ENCODE measurements around the gene PLA2G6. TPM values are rescaled to one million over a fixed set of nuclear protein-coding genes. Genes with fewer than 3 reads are reported as not detected.

The PLA2G6 gene
- total RNA-seq, 1 experiment from 2014 or later = 18.7 TPM

DNA sequence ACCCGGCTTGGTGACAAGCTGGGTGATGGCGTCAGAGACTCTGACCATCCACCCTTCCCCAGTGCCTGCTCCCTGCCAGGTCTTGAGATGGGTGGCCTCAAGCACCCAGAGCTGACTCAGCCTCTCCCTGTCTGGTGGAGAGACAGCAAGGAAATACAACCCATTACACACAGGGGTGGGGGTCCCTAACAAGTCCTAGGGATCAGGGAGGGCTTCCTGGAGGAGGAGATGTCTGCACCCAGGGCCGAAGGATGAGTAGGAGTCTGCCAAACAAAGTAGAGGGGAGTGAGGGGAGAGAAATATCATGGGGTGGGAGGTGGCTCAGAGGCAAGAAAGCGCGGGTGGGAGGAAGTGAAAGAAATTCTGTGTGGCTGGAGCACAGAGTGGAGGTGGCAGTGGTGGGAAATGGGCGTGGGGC is 26.9 kb upstream of the PLA2G6 start:
- H3K9me3 ChIP-seq = no peaks in the 10 kb centered on the region
- no TSS peak for BruUV-seq (replicated peaks)
- ChIA-PET CTCF (no interaction called here), POLR2A (no interaction called here)
- H3K4me1 ChIP-seq = 0 out of 2 replicates have a peak, but pooled peaks cover 2% of the 10 kb centered on the region
- Mint-ChIP-seq H3K4me1 (ENCODE audit: low read depth, unreplicated experiment) (peaks cover 6% of the 10 kb centered on the region), H3K36me3 (ENCODE audit: insufficient read depth, unreplicated experiment) (peaks cover 11% of the 10 kb centered on the region), H3K27ac (ENCODE audit: unreplicated experiment) (no peak overlapping the region), H3K27me3 (ENCODE audit: insufficient read depth, unreplicated experiment) (no peaks in the 10 kb centered on the region), H3K4me3 (ENCODE audit: unreplicated experiment) (no peak overlapping the region), H3K9me3 (ENCODE audit: unreplicated experiment) (no peaks in the 10 kb centered on the region)
- H3K4me3 ChIP-seq (ENCODE audit: low read depth, low read length) = no peak overlapping the region
- TF ChIP-seq, protein P1, sequence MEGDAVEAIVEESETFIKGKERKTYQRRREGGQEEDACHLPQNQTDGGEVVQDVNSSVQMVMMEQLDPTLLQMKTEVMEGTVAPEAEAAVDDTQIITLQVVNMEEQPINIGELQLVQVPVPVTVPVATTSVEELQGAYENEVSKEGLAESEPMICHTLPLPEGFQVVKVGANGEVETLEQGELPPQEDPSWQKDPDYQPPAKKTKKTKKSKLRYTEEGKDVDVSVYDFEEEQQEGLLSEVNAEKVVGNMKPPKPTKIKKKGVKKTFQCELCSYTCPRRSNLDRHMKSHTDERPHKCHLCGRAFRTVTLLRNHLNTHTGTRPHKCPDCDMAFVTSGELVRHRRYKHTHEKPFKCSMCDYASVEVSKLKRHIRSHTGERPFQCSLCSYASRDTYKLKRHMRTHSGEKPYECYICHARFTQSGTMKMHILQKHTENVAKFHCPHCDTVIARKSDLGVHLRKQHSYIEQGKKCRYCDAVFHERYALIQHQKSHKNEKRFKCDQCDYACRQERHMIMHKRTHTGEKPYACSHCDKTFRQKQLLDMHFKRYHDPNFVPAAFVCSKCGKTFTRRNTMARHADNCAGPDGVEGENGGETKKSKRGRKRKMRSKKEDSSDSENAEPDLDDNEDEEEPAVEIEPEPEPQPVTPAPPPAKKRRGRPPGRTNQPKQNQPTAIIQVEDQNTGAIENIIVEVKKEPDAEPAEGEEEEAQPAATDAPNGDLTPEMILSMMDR (IDR thresholded peaks at IDR 0.05; ENCODE audit: insufficient read depth in 1 of 2, low read depth in 1 of 2, low read length in 1 of 2, severe bottlenecking in 1 of 2, unreplicated experiment in 1 of 2) = no peak
- no peaks in the 10 kb centered on the region for H3K27me3 ChIP-seq (replicated peaks; ENCODE audit: control insufficient read depth, insufficient read depth, low read length)
- intact Hi-C loops (cut with micrococcal nuclease; ENCODE audit: unreplicated experiment) = no loop called here
- H3K36me3 ChIP-seq (ENCODE audit: control insufficient read depth, insufficient read depth, low read length) = no peaks in the 10 kb centered on the region
- DNase-seq = no peak

DNA sequence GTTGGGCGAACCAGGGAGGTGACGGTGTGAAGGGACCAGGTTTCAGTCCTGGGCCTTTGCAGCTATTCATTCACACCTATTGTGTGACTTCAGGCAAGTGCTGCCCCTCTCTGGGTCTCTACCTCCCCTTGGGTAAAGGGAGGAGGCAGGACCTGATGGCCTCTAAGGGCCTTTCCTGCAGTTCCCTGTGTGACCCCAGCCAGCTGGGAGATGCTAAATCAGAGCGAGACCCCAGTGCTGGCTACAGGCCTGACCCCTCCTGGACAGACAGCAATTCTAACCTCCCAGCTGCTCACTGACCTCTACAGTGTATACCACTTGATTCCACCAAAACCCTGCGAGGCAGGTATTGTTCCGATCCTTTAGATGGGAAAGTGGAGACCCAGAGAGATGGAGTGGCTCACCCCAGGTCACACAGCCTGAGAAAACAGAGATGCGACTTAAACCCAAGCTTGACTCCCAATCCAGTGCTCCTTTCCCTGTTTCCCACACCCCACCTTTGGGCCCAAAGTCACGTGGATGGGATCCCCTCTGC is 26.3 kb upstream of the PLA2G6 start:
- intact Hi-C loops (cut with micrococcal nuclease; ENCODE audit: unreplicated experiment) = no loop called here
- no TSS peak for BruUV-seq (replicated peaks)
- Mint-ChIP-seq H3K36me3 (ENCODE audit: insufficient read depth, unreplicated experiment) (peaks cover 17% of the 10 kb centered on the region), H3K4me3 (ENCODE audit: unreplicated experiment) (no peak overlapping the region), H3K27me3 (ENCODE audit: insufficient read depth, unreplicated experiment) (no peaks in the 10 kb centered on the region), H3K9me3 (ENCODE audit: unreplicated experiment) (no peaks in the 10 kb centered on the region), H3K27ac (ENCODE audit: unreplicated experiment) (no peak overlapping the region), H3K4me1 (ENCODE audit: low read depth, unreplicated experiment) (peaks cover 6% of the 10 kb centered on the region)
- no peak for DNase-seq
- POLR2A ChIA-PET = interaction anchor here (0.6 kb wide), 1 partner anchor 17 kb away, joined by 4 read pairs; no protein-coding TSS in a partner anchor
- 0 out of 2 replicates have a peak, but pooled peaks cover 3% of the 10 kb centered on the region for H3K4me1 ChIP-seq
- TF ChIP-seq, protein P1 (IDR thresholded peaks at IDR 0.05; ENCODE audit: insufficient read depth in 1 of 2, low read depth in 1 of 2, low read length in 1 of 2, severe bottlenecking in 1 of 2, unreplicated experiment in 1 of 2) = no peak
- no peaks in the 10 kb centered on the region for H3K36me3 ChIP-seq (ENCODE audit: control insufficient read depth, insufficient read depth, low read length)
- H3K9me3 ChIP-seq = no peaks in the 10 kb centered on the region
- no peaks in the 10 kb centered on the region for H3K27me3 ChIP-seq (replicated peaks; ENCODE audit: control insufficient read depth, insufficient read depth, low read length)
- no peak overlapping the region for H3K4me3 ChIP-seq (ENCODE audit: low read depth, low read length)
- CTCF ChIA-PET = interaction anchor here (1.1 kb wide), 1 partner anchor 93 kb away, joined by 4 read pairs; no protein-coding TSS in a partner anchor

DNA sequence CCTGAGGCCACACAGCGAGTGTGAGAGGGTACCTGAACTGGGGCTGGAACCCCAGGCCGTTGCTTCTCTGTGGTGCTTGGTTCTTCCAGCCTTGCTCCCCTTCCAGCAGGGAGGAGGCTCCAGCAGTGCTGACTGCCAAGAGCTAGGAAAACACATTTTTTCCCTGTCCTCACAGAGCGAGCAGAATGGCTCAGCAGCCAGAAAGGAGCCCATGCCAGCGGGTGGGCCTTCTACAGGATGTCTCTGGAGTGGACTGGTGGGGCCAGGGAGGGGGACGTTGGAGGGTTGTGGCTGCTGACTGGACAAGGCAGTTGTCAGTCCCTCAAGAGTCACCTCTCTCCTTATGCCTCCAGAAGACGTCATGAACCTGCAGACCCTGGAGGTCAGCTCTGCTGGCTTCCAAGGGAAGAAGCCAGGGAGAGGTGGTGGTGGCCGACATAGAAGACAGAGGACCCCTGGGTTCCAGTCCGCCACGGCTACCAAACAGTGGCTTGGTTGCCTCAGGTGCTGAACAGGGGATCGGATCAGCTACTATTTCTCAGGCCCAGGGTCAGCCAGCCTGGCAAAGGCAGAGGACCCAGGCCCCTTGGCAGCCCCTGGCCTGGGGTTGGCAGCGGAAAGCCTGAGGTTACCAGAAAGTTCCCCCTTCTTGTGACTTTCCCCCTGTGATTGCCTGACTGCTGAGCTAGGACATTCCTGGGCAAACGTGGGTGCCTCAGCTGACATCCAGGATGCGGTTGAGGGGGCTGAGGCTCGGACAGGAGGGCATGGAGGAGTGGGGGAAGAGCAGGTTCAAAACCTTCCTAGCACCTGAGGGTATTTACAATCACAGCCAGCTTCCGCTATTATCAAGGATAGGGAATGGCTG is 23.9 kb upstream of the PLA2G6 start:
- peaks cover 13% of the 10 kb centered on the region for H3K4me1 Mint-ChIP-seq (ENCODE audit: low read depth, unreplicated experiment)
- Histone ChIP-seq H3K36me3 (ENCODE audit: control insufficient read depth, insufficient read depth, low read length) (no peaks in the 10 kb centered on the region), H3K27me3 (replicated peaks; ENCODE audit: control insufficient read depth, insufficient read depth, low read length) (no peaks in the 10 kb centered on the region), H3K4me3 (ENCODE audit: low read depth, low read length) (no peak overlapping the region), H3K9me3 (no peaks in the 10 kb centered on the region), H3K4me1 (peaks cover 9% of the 10 kb centered on the region; the same call in 1 of the 2 replicates)
- POLR2A ChIA-PET = no interaction called here
- no peak overlapping the region for H3K4me3 Mint-ChIP-seq (ENCODE audit: unreplicated experiment)
- CTCF ChIA-PET = no interaction called here
- DNase-seq = no peak
- H3K27ac Mint-ChIP-seq (ENCODE audit: unreplicated experiment) = no peak overlapping the region
- BruUV-seq (replicated peaks) = no TSS peak
- H3K27me3 Mint-ChIP-seq (ENCODE audit: insufficient read depth, unreplicated experiment) = no peaks in the 10 kb centered on the region
- no peaks in the 10 kb centered on the region for H3K9me3 Mint-ChIP-seq (ENCODE audit: unreplicated experiment)
- peaks cover 29% of the 10 kb centered on the region for H3K36me3 Mint-ChIP-seq (ENCODE audit: insufficient read depth, unreplicated experiment)
- TF ChIP-seq, protein P1 (IDR thresholded peaks at IDR 0.05; ENCODE audit: insufficient read depth in 1 of 2, low read depth in 1 of 2, low read length in 1 of 2, severe bottlenecking in 1 of 2, unreplicated experiment in 1 of 2) = no peak
- intact Hi-C loops (cut with micrococcal nuclease; ENCODE audit: unreplicated experiment) = no loop called here

Measured in Caco-2 (cell line).